ENCODE results near the gene OR13A1.
"Not testable (repeated sequence)": the region's sequence is repeated elsewhere in the genome, so short reads cannot be mapped to it uniquely, and the experiment has no call there.

OR13A1 gene

DNA sequence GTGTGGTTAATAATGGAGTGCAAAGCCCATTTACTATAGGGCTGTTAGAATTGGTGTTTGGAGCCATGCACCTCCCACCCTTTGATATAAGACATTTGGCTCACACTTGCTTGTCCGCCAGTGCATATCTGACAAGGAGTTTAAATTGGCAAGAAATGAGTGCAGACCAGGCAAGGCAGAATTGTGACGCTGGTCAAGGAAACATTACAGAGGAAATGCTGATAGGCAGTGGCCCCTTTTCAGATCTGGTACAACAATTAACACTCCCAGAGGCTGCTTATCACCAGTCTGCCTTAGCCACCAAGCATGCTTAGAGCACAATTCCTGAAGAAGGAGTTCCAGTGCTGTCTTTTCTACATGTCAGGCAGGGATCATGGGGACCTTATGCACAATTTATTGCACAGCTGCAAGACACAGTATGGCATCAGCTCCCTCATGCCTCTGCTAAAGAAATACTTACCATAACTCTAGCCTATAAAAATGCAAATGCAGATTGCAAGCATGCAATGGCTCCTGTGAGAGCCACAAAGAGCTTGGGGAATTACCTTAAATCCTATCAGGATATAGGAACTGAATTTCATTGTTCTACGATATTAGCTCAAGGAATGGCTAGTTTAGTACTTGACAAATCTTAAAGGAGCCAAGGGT lies 35.2 kb downstream of the OR13A1 start:
- Histone ChIP-seq H3K27ac (no peak overlapping the region), H3K4me1 (ENCODE audit: control insufficient read depth in 1 of 2, insufficient read depth in 1 of 2, low read depth in 1 of 2, low read length in 1 of 2) (no peaks in the 10 kb centered on the region)

DNA sequence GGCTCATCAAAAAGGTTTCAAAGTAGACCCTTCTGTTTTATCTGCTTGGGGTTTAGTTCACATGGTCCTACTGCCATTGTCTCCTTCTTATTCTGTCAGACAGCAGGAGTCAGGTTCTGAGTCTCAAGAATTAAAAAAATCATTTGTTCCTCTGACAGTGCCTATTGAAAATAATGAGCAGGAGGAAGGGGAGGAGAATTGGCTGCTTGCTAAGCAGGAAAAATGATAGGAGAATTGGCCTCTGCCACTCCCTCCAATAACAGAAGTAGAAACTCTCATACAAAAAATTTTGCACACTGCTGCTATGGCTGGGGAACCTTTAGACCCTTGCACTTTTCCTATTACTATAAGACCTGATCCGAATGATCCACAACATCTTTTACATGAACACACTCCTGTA lies 35.7 kb downstream of the OR13A1 start:
- H3K27me3 ChIP-seq: no peaks in the 10 kb centered on the region
- H3K4me1 ChIP-seq (ENCODE audit: control insufficient read depth in 1 of 2, insufficient read depth in 1 of 2, low read depth in 1 of 2, low read length in 1 of 2): no peaks in the 10 kb centered on the region
- H3K36me3 ChIP-seq: no peaks in the 10 kb centered on the region
- no peak overlapping the region for H3K4me3 ChIP-seq (ENCODE audit: low read depth in 1 of 2, low read length in 1 of 2)
- no peak overlapping the region for H3K27ac ChIP-seq
- no peaks in the 10 kb centered on the region for H3K9me3 ChIP-seq
- TF ChIP-seq, protein P1, sequence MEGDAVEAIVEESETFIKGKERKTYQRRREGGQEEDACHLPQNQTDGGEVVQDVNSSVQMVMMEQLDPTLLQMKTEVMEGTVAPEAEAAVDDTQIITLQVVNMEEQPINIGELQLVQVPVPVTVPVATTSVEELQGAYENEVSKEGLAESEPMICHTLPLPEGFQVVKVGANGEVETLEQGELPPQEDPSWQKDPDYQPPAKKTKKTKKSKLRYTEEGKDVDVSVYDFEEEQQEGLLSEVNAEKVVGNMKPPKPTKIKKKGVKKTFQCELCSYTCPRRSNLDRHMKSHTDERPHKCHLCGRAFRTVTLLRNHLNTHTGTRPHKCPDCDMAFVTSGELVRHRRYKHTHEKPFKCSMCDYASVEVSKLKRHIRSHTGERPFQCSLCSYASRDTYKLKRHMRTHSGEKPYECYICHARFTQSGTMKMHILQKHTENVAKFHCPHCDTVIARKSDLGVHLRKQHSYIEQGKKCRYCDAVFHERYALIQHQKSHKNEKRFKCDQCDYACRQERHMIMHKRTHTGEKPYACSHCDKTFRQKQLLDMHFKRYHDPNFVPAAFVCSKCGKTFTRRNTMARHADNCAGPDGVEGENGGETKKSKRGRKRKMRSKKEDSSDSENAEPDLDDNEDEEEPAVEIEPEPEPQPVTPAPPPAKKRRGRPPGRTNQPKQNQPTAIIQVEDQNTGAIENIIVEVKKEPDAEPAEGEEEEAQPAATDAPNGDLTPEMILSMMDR (IDR thresholded peaks at IDR 0.05): no peak

More for the DNA sequence above, 35.2 kb downstream of the OR13A1 start:
- Histone ChIP-seq H3K9me3 (no peaks in the 10 kb centered on the region), H3K4me3 (ENCODE audit: low read depth in 1 of 2, low read length in 1 of 2) (no peak overlapping the region), H3K36me3 (no peaks in the 10 kb centered on the region), H3K27me3 (no peaks in the 10 kb centered on the region)
- TF ChIP-seq, protein P1 (IDR thresholded peaks at IDR 0.05): no peak

DNA sequence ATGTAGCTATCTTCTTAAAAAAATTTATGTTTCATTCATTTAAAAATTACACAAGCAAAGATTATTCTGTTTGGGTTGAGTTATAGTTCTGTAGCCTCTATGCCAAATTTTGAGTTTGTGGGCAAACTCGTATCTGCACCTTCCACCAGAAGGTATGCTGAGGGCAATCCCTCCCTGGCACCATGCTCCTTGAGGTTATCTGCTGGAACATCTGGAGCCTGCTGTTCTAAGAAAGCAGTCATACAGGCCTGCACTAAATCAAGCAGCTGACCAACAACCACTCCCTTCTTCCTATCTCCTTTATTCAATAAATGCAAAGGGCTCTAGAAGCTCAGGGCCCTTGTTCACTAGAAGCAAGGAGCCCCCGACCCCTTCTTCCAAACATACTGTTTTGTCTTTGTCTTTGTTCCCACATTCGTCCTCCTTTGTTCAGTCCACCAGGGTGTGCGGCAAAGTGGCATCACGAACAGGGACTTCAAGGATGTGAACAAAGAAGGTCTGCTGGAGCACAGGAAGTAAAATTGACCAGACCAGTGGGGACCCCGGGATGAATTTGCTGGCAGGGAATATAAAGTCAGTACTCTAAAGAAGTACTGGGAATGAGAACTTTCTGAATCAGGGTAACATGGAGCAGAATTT lies 36.4 kb downstream of the OR13A1 start:
- Histone ChIP-seq H3K27ac (no peak overlapping the region), H3K36me3 (no peaks in the 10 kb centered on the region), H3K4me3 (ENCODE audit: low read depth in 1 of 2, low read length in 1 of 2) (no peak overlapping the region), H3K9me3 (no peaks in the 10 kb centered on the region), H3K4me1 (ENCODE audit: control insufficient read depth in 1 of 2, insufficient read depth in 1 of 2, low read depth in 1 of 2, low read length in 1 of 2) (no peaks in the 10 kb centered on the region), H3K27me3 (no peaks in the 10 kb centered on the region)
- TF ChIP-seq, protein P1 (IDR thresholded peaks at IDR 0.05): no peak

DNA sequence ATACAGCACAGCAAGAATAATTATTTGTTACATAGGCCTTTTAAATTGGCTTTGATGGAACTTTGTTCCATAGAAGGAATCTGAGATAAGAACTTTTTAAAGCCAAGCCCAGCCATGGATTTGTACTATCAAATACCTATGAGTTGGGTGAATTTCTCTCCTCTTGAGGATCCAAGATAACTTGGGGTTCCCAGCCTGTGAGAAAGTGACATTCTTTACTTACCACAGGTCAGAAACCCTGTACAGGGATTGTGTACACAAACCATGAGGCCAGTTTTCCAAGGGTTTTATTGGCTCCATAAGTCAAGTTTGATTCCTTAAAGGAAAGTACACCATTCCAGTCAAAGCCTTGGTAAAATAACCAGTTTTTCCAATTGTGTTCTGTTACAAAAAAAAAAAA lies 39.3 kb downstream of the OR13A1 start:
- H3K27ac ChIP-seq; H3K27me3 ChIP-seq; H3K36me3 ChIP-seq; H3K9me3 ChIP-seq; H3K4me1 ChIP-seq (ENCODE audit: control insufficient read depth in 1 of 2, insufficient read depth in 1 of 2, low read depth in 1 of 2, low read length in 1 of 2); H3K4me3 ChIP-seq (ENCODE audit: low read depth in 1 of 2, low read length in 1 of 2): not testable (repeated sequence)

DNA sequence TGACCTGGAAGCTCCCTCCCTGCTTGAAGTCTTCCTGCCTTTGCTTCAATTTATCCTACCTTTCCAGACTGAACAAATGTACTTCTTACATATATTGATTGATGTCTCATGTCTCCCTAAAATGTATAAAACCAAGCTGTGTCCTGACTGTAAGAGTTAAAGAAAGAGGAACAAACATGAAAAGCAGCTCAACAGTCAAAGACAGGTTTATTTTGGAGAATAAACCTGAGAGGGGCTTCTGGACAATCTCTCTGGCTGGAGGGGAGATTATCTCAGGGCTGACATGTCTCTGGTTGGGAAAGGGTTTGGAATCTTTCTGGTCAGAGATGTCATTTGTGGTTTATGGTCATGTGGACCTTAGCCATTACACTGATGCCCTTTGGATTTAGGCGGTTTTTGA lies 41.0 kb downstream of the OR13A1 start:
- Histone ChIP-seq H3K9me3 (no peaks in the 10 kb centered on the region), H3K27me3 (no peaks in the 10 kb centered on the region), H3K27ac (no peak overlapping the region), H3K4me3 (ENCODE audit: low read depth in 1 of 2, low read length in 1 of 2) (no peak overlapping the region), H3K36me3 (no peaks in the 10 kb centered on the region), H3K4me1 (ENCODE audit: control insufficient read depth in 1 of 2, insufficient read depth in 1 of 2, low read depth in 1 of 2, low read length in 1 of 2) (no peaks in the 10 kb centered on the region)
- TF ChIP-seq, protein P1 (IDR thresholded peaks at IDR 0.05): no peak

DNA sequence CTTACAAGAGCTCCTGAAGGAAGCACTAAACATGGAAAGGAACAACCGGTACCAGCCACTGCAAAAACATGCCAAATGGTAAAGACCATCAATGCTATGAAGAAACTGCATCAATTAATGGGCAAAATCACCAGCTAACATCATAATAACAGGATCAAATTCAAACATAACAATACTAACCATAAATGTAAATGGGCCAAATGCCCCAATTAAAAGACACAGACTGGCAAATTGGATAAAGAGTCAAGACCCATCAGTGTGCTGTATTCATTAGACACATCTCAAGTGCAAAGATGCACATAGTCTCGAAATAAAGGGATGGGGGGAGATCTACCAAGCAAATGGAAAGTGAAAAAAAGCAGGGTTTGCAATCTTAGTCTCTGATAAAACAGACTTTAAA lies 47.6 kb downstream of the OR13A1 start:
- H3K4me1 ChIP-seq (ENCODE audit: control insufficient read depth in 1 of 2, insufficient read depth in 1 of 2, low read depth in 1 of 2, low read length in 1 of 2); H3K27me3 ChIP-seq; H3K27ac ChIP-seq; H3K36me3 ChIP-seq; H3K9me3 ChIP-seq; H3K4me3 ChIP-seq (ENCODE audit: low read depth in 1 of 2, low read length in 1 of 2): not testable (repeated sequence)
